ENCODE data around the gene PRR35. TPM values are rescaled to one million over a fixed set of nuclear protein-coding genes. Genes with fewer than 3 reads are reported as not detected.
A peak's percentile ranks its signal among the peaks of the same experiment; 100 is the strongest.

PRR35 gene
- total and polyA plus RNA-seq, 4 donors = not detected

GRCh38 chr16:589658-590187 lies 29.5 kb downstream of the PRR35 start, which contains the start of gene RAB40C:
TSS of gene RAB40C (plus strand) at chr16:590066. CDS start at chr16:590292, 226 bp downstream.
- peak within 1 kb of the TSS; percentile 94 to 99 for H3K27ac ChIP-seq (ENCODE audit: low read depth in 1 of 2, low read length in 1 of 2)
- DNase-seq (peak; percentile 98 to 99 (median 99)), ATAC-seq (ENCODE audit: insufficient read depth, low FRiP score) (peak; percentile 87)
- H3K9me3 ChIP-seq (ENCODE audit: control insufficient read depth in 4 of 4, insufficient read depth in 3 of 4, low read length in 3 of 4) = no peaks in the 10 kb centered on the region
- WGBS, 2 donors = 0 to 1% methylated on average over 40 to 67 of the region's 67 CpGs
- H3K4me1 ChIP-seq (ENCODE audit: control insufficient read depth in 5 of 5, insufficient read depth in 5 of 5, low read length in 5 of 5) = peaks cover 0 to 53% (median 25%) of the 10 kb centered on the region in 5 donors
- H3K36me3 ChIP-seq (ENCODE audit: control insufficient read depth in 4 of 4, insufficient read depth in 4 of 4, low read length in 4 of 4) = peaks cover 0 to 4% (median 0%) of the 10 kb centered on the region in 4 donors
- H3K27me3 ChIP-seq (ENCODE audit: control insufficient read depth in 3 of 3, insufficient read depth in 3 of 3, low read length in 2 of 3) = no peaks in the 10 kb centered on the region
- H3K9ac ChIP-seq (ENCODE audit: insufficient read depth in 1 of 2, low read length in 2 of 2) = peak within 1 kb of the TSS; percentile 63 to 71
- peak; percentile 6 for TF ChIP-seq CTCF (IDR thresholded peaks at IDR 0.05; ENCODE audit: control extremely low read depth, extremely low read depth)
- H3K4me3 ChIP-seq = peak within 1 kb of the TSS; percentile 84

- Histone ChIP-seq H3K4me1 (ENCODE audit: control insufficient read depth in 5 of 5, insufficient read depth in 5 of 5, low read length in 5 of 5) (peaks cover 0 to 53% (median 25%) of the 10 kb centered on the region in 5 donors), H3K36me3 (ENCODE audit: control insufficient read depth in 4 of 4, insufficient read depth in 4 of 4, low read length in 4 of 4) (peaks cover 0 to 4% (median 0%) of the 10 kb centered on the region in 4 donors), H3K27ac (ENCODE audit: low read depth in 1 of 2, low read length in 1 of 2) (peak overlapping the region; percentile 73 to 92), H3K9me3 (ENCODE audit: control insufficient read depth in 4 of 4, insufficient read depth in 3 of 4, low read length in 3 of 4) (no peaks in the 10 kb centered on the region), H3K9ac (ENCODE audit: insufficient read depth in 1 of 2, low read length in 2 of 2) (peak overlapping the region in 1 of 2 donors; percentile 71), H3K27me3 (ENCODE audit: control insufficient read depth in 3 of 3, insufficient read depth in 3 of 3, low read length in 2 of 3) (no peaks in the 10 kb centered on the region), H3K4me3 (peak overlapping the region; percentile 71)
- no peak for TF ChIP-seq CTCF (IDR thresholded peaks at IDR 0.05; ENCODE audit: control extremely low read depth, extremely low read depth)
- 0 to 1% methylated on average over 58 to 71 of the region's 71 CpGs for WGBS, 2 donors
- ATAC-seq (ENCODE audit: insufficient read depth, low FRiP score) (no peak), DNase-seq (peak in 2 of 3 donors; percentile 40 to 44)
These were observed 30.1 kb downstream of the PRR35 start for GRCh38 chr16:590188-590814.

- Histone ChIP-seq H3K9ac (ENCODE audit: insufficient read depth in 1 of 2, low read length in 2 of 2) (peak overlapping the region in 1 of 2 donors; percentile 71), H3K27me3 (ENCODE audit: control insufficient read depth in 3 of 3, insufficient read depth in 3 of 3, low read length in 2 of 3) (no peaks in the 10 kb centered on the region), H3K36me3 (ENCODE audit: control insufficient read depth in 4 of 4, insufficient read depth in 4 of 4, low read length in 4 of 4) (peaks cover 0 to 4% (median 0%) of the 10 kb centered on the region in 4 donors), H3K4me3 (peak overlapping the region; percentile 71), H3K9me3 (ENCODE audit: control insufficient read depth in 4 of 4, insufficient read depth in 3 of 4, low read length in 3 of 4) (no peaks in the 10 kb centered on the region), H3K4me1 (ENCODE audit: control insufficient read depth in 5 of 5, insufficient read depth in 5 of 5, low read length in 5 of 5) (peaks cover 0 to 53% (median 21%) of the 10 kb centered on the region in 5 donors), H3K27ac (ENCODE audit: low read depth in 1 of 2, low read length in 1 of 2) (peak overlapping the region in 1 of 2 donors; percentile 92)
- ATAC-seq (ENCODE audit: insufficient read depth, low FRiP score) (no peak), DNase-seq (no peak)
- 41 to 62% methylated on average over 10 of the region's 10 CpGs for WGBS, 2 donors
- TF ChIP-seq CTCF (IDR thresholded peaks at IDR 0.05; ENCODE audit: control extremely low read depth, extremely low read depth) = no peak
These were observed 30.6 kb downstream of the PRR35 start for GRCh38 chr16:590815-591200.

All from lung (tissue), 12 donors.